Gastrocnemius medialis (tissue), 4 donors: ENCODE data around the gene DEGS2.

ENCODE experiments used
- CTCF ChIP-seq, 5 experiments: fragments of 450-650 bp in 3 of 5; fragments of 200-600 bp in 2 of 5; sonication (generic) in 2 of 5; IDR thresholded peaks in 4 of 5; conservative IDR thresholded peaks in 1 of 5; 1 replicate in 4 of 5; 2 replicates in 1 of 5; pipeline ENCODE4 v1.5.1; 2016 to 2019; ENCODE audit warnings: antibody characterized with exemption in 5 of 5, mild to moderate bottlenecking in 3 of 5, moderate library complexity in 3 of 5
- POLR2A ChIP-seq, 2 donors: fragments of 450-650 bp; IDR thresholded peaks; one replicate each; pipeline ENCODE4 v1.6.1; 2017; ENCODE audit warnings: antibody characterized with exemption in 2 of 2, mild to moderate bottlenecking in 2 of 2, moderate library complexity in 2 of 2

- TF ChIP-seq CTCF (IDR thresholded peaks at IDR 0.05 in 4 of 5, conservative IDR thresholded peaks at IDR 0.05 in 1 of 5) (no peak), POLR2A (IDR thresholded peaks at IDR 0.05) (no peak)
Measured at GRCh38 chr14:100150932-100151587, 8.4 kb downstream of the DEGS2 start.
